Measurements from ENCODE around the gene TRPM3. TPM values are rescaled to one million over a fixed set of nuclear protein-coding genes. Genes with fewer than 3 reads are reported as not detected.

Gene TRPM3
- total and polyA plus RNA-seq, 2 of the 13 experiments (the other 11 are each of a cell fraction or from before 2014, with no cell fraction given): not detected

GRCh38 chr9:71071633-71072032 is 49.8 kb downstream of the TRPM3 start (continued):
- TF ChIP-seq, protein P1, sequence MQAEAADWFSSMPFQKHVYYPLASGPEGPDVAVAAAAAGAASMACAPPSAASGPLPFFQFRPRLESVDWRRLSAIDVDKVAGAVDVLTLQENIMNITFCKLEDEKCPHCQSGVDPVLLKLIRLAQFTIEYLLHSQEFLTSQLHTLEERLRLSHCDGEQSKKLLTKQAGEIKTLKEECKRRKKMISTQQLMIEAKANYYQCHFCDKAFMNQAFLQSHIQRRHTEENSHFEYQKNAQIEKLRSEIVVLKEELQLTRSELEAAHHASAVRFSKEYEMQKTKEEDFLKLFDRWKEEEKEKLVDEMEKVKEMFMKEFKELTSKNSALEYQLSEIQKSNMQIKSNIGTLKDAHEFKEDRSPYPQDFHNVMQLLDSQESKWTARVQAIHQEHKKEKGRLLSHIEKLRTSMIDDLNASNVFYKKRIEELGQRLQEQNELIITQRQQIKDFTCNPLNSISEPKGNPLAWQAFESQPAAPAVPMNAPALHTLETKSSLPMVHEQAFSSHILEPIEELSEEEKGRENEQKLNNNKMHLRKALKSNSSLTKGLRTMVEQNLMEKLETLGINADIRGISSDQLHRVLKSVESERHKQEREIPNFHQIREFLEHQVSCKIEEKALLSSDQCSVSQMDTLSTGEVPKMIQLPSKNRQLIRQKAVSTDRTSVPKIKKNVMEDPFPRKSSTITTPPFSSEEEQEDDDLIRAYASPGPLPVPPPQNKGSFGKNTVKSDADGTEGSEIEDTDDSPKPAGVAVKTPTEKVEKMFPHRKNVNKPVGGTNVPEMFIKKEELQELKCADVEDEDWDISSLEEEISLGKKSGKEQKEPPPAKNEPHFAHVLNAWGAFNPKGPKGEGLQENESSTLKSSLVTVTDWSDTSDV (CRISPR knock-in tag; IDR thresholded peaks at IDR 0.05): no peak
- TF ChIP-seq ZFP41 (CRISPR knock-in tag; IDR thresholded peaks at IDR 0.05; ENCODE audit: borderline replicate concordance): no peak

GRCh38 chr9:71058660-71059059 is 62.8 kb downstream of the TRPM3 start:
- no peaks in the 10 kb centered on the region for H3K4me1 ChIP-seq (ENCODE audit: insufficient read depth, low read length)
- no peak for FAIRE-seq
- TF ChIP-seq, protein P2, sequence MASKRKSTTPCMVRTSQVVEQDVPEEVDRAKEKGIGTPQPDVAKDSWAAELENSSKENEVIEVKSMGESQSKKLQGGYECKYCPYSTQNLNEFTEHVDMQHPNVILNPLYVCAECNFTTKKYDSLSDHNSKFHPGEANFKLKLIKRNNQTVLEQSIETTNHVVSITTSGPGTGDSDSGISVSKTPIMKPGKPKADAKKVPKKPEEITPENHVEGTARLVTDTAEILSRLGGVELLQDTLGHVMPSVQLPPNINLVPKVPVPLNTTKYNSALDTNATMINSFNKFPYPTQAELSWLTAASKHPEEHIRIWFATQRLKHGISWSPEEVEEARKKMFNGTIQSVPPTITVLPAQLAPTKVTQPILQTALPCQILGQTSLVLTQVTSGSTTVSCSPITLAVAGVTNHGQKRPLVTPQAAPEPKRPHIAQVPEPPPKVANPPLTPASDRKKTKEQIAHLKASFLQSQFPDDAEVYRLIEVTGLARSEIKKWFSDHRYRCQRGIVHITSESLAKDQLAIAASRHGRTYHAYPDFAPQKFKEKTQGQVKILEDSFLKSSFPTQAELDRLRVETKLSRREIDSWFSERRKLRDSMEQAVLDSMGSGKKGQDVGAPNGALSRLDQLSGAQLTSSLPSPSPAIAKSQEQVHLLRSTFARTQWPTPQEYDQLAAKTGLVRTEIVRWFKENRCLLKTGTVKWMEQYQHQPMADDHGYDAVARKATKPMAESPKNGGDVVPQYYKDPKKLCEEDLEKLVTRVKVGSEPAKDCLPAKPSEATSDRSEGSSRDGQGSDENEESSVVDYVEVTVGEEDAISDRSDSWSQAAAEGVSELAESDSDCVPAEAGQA (IDR thresholded peaks at IDR 0.05; ENCODE audit: low read depth): no peak
- TF ChIP-seq, protein P2 (CRISPR knock-in tag; IDR thresholded peaks at IDR 0.05; ENCODE audit: borderline replicate concordance): no peak
- TF ChIP-seq NFRKB (IDR thresholded peaks at IDR 0.05) (no peak), RFXAP (CRISPR knock-in tag; IDR thresholded peaks at IDR 0.05; ENCODE audit: borderline replicate concordance) (no peak), ZNF709 (CRISPR knock-in tag; IDR thresholded peaks at IDR 0.05) (no peak), ZNF263 (CRISPR knock-in tag; IDR thresholded peaks at IDR 0.05) (no peak), NFE2 (CRISPR knock-in tag; IDR thresholded peaks at IDR 0.05) (no peak), MXD3 (CRISPR knock-in tag; IDR thresholded peaks at IDR 0.05) (no peak), SATB2 (CRISPR knock-in tag; IDR thresholded peaks at IDR 0.05) (no peak)

More at GRCh38 chr9:71058660-71059059, 62.8 kb downstream of the TRPM3 start:
- CTCF ChIA-PET (ENCODE audit: low intra/inter-chr PET ratio, low total read pairs): no interaction called here
- no peak overlapping the region for H2AFZ ChIP-seq (ENCODE audit: low read length)
- no peaks in the 10 kb centered on the region for H3K36me3 ChIP-seq (replicated peaks in 1 of 2; ENCODE audit: control insufficient read depth in 1 of 2, insufficient read depth in 2 of 2, low read length in 2 of 2)
- H4K20me1 ChIP-seq (ENCODE audit: insufficient read depth, low read length): no peaks in the 10 kb centered on the region
- ATAC-seq (no peak), DNase-seq (ENCODE audit: low spot score) (no peak)
- no peak overlapping the region for H3K9ac ChIP-seq (ENCODE audit: insufficient read depth, low read depth, low read length)
- POLR2A ChIA-PET: no interaction called here
- H3K4me3 ChIP-seq (replicated peaks in 1 of 3; ENCODE audit: insufficient read depth in 1 of 3, low read depth in 2 of 3, low read length in 3 of 3): no peak overlapping the region
- no peaks in the 10 kb centered on the region for H3K9me3 ChIP-seq (ENCODE audit: low read length)
- H3K27ac ChIP-seq (ENCODE audit: extremely low read length, insufficient read depth, low read length): no peak overlapping the region
- no peak overlapping the region for H3K4me2 ChIP-seq (ENCODE audit: low read depth, low read length)
- in situ Hi-C loops (cut with HindIII; ENCODE audit: extremely low pct_ligation_motif_present, low pct_unique_long_range_greater_than_20kb) (no loop called here), intact Hi-C loops (cut with micrococcal nuclease; ENCODE audit: unreplicated experiment) (no loop called here)
- no peaks in the 10 kb centered on the region for H3K79me2 ChIP-seq (ENCODE audit: insufficient read depth, low read length)
- no TSS peak for BruUV-seq (replicated peaks)
- H3K27me3 ChIP-seq (ENCODE audit: control insufficient read depth in 1 of 2, insufficient read depth in 2 of 2, low read length in 2 of 2): no peaks in the 10 kb centered on the region
- WGBS (ENCODE audit: low lambda C conversion rate): 54% methylated on average over 2 of the region's 2 CpGs

Data from HepG2 (cell line).